Erythroblast (primary cell): ENCODE measurements around the gene NOVA2.

Source experiments
- GATA1 ChIP-seq: IDR thresholded peaks from 2 replicates; pipeline ENCODE4 v1.6.1; 2011; ENCODE audit warnings: low read depth, mild to moderate bottlenecking, control low read depth, low read length, moderate library complexity
- POLR2A ChIP-seq: IDR thresholded peaks from 2 replicates; pipeline ENCODE4 v1.6.1; 2011; ENCODE audit warnings: mild to moderate bottlenecking, low read length

- TF ChIP-seq POLR2A: no peak
- TF ChIP-seq GATA1: no peak
These were observed 21.4 kb downstream of the NOVA2 start for GRCh38 chr19:45952341-45952685.
